Measurements from ENCODE around the gene TBKBP1.

TBKBP1 gene

DNA sequence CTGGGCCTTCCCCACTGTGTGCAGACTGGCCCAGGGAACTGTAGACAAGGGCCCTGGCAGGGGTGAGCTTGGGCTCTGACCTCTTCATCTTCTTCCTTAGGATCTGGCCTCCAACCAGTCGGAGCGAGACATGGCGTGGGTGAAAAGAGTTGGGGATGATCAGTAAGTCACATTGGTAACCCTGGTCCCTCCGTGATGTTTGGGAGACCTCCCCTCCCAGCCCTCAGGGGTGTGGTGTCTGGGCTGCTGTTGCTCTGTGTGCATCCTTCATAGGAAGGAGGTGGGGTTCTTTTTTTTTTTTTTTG is 5.5 kb downstream of the TBKBP1 start:
- no peak for DNase-seq

GRCh38 chr17:47700471-47701449 is 6.8 kb downstream of the TBKBP1 start:
- DNase-seq: no peak

DNA sequence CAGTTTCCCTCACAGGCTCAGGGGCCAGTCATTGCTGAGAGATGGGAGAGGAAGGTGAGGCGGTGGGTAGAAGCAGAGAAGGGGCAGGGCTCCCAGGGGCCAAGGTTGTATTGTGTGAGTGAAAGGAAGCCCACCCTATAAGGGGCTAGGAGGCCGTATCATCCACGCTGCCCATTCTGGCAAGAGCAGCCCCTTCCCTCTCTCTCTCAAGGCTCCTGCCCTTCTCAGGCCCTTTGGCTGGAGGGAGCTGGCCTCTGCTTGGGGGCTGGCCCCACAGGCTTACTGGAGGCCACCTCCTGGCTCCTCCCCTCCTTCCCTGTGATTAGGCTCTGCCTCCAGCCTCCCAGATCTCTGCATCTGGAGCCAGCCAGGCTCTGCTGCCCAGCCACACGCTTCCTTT is 7.6 kb downstream of the TBKBP1 start:
- DNase-seq: no peak

DNA sequence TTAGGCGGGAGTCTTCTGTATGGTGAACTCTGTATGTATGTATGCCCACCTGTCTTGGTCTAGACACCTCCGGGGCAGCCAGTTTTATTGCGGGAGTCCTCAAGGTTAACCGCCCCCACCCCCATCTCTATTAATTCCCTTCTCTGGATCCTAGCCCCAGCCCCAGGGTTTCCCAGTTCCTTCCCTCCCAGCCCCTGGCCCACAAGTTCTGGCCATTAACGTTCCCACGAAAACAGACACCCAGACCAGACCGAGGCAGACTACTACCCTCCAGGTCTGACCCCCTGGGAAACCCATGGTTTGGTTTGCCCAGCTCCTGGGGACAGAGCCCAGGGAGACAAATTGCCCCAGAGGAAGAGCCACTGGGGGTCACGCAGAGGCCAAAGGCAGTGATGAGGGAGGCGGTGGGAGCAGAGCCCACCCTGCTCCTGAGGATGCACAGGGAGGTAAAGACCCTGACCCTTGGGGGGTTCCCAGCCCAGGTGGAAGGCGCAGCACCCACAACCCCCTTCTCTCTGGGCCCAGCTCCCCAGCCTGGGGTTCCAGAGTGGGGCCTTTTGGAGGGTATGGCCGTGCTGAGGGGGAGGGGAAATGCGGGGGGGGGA is 8.5 kb downstream of the TBKBP1 start:
- no peak for DNase-seq

DNA sequence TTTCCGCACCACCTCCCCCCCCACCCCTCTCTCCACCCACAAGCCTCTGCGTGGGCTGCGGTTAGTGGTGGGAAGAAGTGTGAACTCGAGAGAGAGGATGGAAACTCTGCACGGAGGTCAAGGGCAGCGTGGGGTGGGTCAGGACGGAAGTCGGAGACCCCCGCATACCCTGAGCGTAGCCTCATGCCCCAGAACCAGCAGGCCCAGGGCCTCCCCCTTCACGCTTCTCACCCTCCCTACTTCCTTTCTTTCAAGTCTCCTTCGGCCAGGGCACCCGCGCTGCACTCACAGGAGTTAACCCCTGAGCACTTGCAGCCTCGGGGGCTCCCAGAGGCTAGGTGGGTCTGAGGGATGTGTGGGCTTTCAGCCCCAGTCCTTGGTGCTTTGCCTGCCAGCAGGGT is 9.2 kb downstream of the TBKBP1 start:
- DNase-seq: peak; percentile 53

- DNase-seq: no peak
Measured at GRCh38 chr17:47703671-47704070, 9.7 kb downstream of the TBKBP1 start.

DNA sequence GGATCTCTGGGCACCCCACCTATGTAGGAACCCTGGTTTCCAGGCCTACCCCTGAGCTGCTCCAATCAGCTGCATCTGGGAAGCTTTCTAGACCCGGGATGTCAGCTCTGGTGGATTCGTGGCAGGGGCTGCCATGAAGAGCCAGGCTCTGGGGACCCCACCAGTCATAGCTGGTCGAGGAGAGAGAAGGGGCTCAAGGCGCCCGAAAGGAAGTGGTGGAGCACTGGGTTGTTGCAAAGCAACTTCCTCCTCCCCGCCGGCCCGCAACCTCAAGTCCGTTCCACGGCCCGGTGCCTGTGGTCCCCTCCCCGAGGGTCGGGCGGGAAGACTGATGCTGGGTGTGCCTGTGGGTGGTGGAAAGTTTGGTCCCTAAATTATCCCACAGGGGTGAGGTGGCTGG is 10.2 kb downstream of the TBKBP1 start:
- no peak for DNase-seq

DNA sequence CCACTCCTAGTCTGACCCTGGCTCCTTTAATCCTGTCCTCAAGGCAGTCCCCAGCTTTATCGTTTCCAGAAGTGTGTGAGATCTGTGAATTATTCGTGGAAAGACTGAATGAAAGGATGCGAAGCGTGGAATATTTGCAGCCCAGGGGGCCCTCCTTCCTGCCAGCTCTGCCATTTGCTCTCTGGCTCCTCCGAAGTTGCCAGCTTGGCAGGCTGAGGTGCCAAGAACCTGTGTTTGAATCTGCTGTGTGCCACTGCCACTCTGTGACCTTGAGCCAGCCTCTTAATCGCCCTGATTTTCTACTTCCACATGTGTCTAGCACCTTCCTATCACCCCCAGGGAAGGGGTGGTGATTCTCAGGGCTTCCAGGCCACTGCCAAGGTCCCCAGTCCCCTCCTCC is 10.8 kb downstream of the TBKBP1 start:
- DNase-seq: no peak

DNA sequence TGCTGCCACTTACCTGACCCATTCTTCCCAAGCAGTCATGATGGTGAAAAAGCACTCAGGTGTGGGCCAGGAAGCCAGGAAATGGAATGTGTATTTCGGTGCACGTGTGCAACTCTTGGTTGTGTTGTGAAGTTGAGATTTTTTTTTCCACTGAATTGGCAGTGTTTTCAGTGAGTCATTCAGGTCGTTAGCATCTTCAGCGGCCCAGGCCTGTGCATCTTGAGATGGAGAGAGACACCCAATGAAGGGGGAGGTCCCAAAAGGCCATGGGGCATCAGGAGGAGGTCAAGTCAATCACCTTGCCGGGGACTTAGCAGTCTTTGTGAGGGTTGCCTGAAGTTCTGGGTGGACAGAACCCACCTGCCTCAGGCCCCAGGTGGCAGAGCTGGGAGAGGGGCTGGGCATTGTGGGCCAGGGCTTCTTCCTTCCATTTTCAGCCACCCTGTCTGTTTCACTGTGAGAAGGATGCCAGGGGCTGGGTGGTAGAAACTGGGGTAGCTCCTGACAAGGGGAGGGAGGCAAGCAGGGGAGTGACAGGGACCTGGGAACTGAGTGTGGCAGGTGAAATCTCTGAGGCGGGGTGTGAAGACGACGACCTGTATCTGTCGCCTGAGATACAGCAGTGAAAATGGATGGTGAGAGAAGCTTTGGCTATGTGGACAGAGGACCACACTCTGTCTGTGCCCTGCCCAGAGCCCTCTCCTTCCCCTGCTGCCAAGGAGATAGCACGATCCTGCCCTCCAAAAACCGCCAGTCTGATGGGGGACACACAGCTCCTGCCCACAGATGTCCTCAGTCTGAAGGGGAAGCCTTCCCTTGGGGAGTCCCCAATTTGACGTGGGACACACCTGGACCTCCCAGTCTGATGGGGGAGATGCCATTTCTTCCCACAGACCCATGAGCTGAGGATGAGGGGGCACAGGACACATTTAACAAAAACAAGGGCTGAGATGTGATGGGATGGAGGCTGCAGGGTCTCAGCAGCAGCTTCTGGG is 11.9 kb downstream of the TBKBP1 start:
- DNase-seq: peak; percentile 49

GRCh38 chr17:47707056-47707804 is 13.3 kb downstream of the TBKBP1 start:
- DNase-seq: no peak

DNA sequence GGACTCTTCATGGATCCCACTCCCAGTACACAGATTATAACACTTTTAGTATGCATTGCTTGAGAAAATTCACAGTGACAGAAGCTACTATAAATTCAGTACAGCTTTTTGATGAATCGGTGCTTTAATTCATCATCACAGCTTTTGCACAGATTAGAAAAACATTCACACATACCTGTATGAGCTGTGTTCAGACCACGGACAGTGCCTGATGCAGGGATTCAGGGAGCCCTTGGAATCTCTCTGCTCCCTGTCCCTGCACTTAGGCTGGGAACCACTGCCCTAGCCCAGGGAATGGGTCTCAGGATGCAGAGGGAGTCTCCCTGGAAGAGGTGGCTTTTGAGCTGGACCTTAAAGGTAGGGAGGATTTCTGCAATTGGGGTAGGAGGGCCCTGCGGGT is 13.9 kb downstream of the TBKBP1 start:
- no peak for DNase-seq

DNA sequence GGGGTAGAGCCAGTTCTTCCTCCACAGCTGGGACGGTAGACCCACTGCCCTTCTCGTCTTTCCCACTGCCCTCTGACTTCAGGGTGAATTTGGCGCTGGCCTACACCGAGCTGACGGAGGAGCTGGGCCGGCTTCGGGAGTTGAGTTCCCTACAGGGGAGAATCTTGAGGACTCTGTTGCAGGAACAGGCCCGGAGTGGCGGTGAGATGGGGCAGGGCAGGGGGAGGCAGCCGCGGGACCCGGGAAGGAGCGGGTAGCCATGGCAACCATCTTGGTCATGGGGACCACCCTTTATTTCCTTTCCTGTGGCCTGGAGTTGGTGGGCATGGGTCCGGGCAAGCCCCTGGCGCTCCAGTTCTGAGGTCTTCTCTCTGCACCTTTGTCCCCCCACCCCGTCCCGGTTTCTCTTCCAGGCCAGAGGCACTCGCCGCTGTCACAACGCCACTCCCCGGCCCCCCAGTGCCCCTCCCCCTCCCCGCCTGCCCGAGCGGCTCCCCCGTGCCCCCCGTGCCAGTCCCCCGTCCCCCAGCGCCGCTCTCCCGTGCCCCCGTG is 14.4 kb downstream of the TBKBP1 start:
- no peak for DNase-seq

DNA sequence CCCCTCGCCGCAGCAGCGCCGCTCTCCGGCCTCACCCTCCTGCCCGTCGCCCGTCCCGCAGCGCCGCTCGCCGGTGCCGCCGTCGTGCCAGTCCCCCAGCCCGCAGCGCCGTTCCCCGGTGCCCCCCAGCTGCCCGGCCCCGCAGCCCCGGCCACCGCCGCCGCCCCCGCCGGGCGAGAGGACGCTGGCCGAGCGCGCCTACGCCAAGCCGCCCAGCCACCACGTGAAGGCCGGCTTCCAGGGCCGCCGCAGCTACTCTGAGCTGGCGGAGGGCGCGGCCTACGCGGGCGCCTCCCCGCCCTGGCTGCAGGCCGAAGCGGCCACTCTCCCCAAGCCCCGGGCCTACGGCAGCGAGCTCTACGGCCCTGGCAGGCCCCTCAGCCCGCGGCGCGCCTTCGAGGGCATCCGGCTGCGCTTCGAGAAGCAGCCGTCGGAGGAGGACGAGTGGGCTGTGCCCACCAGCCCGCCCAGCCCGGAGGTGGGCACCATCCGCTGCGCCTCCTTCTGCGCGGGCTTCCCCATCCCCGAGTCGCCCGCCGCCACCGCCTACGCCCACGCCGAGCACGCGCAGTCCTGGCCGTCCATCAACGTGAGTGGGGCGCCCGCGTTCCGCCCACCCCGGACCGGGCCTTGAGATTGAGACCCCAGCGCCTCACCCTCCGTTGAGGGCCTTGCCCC is 15.0 kb downstream of the TBKBP1 start:
- no peak for DNase-seq

GRCh38 chr17:47709594-47709993 is 15.6 kb downstream of the TBKBP1 start:
- DNase-seq: no peak

DNA sequence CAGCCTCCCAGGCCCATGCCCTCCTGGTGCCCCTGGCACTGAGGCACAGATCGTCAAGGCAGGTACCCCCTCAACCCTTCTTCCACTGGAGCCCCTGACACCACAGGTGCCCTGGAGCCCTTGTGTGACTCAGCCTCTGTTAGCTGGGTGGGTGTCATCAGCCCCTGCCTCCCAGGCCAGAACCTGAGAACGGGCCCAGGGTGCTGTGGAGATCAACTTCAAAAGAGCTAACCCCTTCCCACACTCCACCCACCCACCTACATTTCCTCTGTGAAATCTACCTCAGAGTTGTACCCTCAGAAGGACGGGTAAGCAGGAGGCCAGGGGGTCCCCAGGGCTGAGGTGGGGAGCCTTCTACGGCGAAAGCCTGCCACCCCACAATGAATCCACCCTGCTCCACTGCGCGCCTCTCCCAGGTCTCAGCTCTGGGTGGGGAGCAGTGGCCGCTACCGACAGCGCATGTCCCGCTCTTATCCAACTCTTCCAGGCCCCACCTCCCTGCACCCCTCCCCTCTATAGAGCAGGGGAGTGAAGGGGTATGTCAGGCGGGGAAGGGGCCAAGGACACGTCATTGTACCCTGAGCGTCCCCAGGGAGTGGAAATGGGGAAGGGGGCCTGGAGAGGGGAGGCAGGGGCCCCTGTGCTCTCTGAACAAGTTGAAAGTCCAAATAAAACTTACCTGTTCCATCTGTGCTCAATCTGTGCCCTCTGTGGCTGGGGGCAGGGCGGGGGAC is 17.6 kb downstream of the TBKBP1 start:
- DNase-seq: no peak

- DNase-seq: no peak
Measured at GRCh38 chr17:47712330-47713023, 18.5 kb downstream of the TBKBP1 start.

GRCh38 chr17:47713980-47714700 is 20.2 kb downstream of the TBKBP1 start:
- DNase-seq: no peak

DNA sequence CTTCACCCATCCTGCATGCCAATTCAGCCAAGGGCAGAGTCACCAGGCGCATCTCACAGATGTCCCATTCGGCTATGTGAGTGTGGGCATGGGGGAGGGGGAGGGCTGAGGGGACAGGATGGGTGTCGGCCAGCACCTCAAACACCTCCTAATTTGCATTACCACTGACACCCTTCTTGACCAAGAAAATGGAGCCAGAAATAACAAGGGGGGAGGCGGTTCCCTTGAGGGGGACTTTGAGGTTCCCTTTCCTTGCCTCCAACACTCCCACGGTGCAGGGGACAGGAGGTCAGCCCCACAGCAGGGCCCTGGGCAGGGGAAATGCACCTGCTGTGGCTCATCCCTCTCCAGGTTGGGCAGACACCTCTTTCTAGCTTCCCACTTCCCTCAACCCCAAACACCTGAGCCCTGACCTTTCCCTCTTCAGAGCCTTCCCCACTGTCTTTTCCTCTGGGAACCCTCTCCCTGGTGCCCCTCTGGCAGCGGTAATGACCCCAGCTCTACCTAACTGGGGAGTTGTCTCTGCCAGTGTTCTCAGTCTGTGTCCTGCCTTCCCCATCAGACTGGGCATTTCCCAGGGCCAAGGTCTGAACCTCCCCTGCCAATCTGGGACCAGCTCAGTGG is 20.9 kb downstream of the TBKBP1 start:
- no peak for DNase-seq

Measured in stimulated activated naive CD4-positive, alpha-beta T cell treated with Interleukin-2 at 50 U/mL for 16 hours (primary cell).